Measurements from ENCODE around the gene PHLDB2.

Gene PHLDB2

DNA sequence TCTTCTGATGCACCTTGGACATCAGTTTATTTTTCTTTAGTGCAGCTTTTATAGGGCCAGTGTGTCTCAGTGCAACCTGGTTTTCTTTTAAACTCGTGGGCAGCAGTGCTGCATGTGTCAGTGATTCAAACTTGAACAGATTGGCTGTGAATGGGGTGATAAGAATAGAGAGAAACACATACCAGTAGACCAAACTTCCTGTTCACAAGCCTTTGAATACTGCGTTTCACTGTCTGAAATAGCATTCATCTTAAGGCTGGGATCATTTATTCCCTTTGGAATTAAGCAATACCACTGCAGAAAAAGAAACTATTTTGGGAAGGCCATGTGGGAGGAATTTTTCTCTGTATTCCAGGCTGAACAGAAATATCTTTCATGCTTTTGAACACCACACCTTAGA, 51.7 kb downstream of the PHLDB2 start:
- TF ChIP-seq SP1 (IDR thresholded peaks at IDR 0.05) (no peak), PKNOX1 (IDR thresholded peaks at IDR 0.05) (no peak), CTBP1 (IDR thresholded peaks at IDR 0.05; ENCODE audit: borderline replicate concordance) (no peak), FOXM1 (IDR thresholded peaks at IDR 0.05; ENCODE audit: borderline replicate concordance) (no peak), NFRKB (IDR thresholded peaks at IDR 0.05) (no peak), HDGF (IDR thresholded peaks at IDR 0.05; ENCODE audit: borderline replicate concordance) (no peak)
- CTCF ChIA-PET, result interaction anchor here (0.9 kb wide), 1 partner anchor 193 kb away, joined by 4 read pairs; no protein-coding TSS in a partner anchor
- POLR2A ChIA-PET, result no interaction called here
- no peak for DNase-seq (ENCODE audit: extremely low spot score)

DNA sequence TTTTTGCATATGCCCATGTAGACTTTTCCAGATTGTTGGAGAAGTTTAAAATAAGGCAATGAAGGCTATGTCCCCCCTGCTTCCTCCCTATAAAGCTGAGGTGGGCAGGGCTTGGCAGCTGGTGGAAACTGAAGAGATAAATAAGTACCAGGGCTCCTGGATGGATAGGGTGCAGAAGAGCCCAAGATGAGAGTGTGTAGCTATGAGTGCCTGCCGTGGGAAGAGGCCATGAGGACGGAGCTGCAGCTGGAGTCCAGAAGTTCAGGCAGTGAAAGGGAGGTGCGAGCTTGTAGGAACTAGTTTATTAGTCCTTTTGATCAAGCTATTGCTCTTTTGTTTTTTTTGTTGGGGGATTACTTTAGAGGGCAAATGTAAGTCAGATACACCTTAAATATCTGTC, 52.4 kb downstream of the PHLDB2 start:
- CTCF ChIA-PET, result no interaction called here
- TF ChIP-seq ELF4 (IDR thresholded peaks at IDR 0.05), result no peak
- no peak for TF ChIP-seq SUZ12 (IDR thresholded peaks at IDR 0.05)
- TF ChIP-seq SP1 (IDR thresholded peaks at IDR 0.05), result no peak
- TF ChIP-seq LEF1 (IDR thresholded peaks at IDR 0.05; ENCODE audit: borderline replicate concordance), result no peak
- no peak for TF ChIP-seq L3MBTL2 (conservative IDR thresholded peaks at IDR 0.05)
- TF ChIP-seq FOXM1 (IDR thresholded peaks at IDR 0.05; ENCODE audit: borderline replicate concordance), result no peak
- no peak for TF ChIP-seq TARDBP (IDR thresholded peaks at IDR 0.05)
- TF ChIP-seq PKNOX1 (IDR thresholded peaks at IDR 0.05), result no peak
- no peak for TF ChIP-seq CTBP1 (IDR thresholded peaks at IDR 0.05; ENCODE audit: borderline replicate concordance)
- TF ChIP-seq FOXA1 (IDR thresholded peaks at IDR 0.05), result no peak
- no peak for DNase-seq (ENCODE audit: extremely low spot score)
- POLR2A ChIA-PET, result no interaction called here

DNA sequence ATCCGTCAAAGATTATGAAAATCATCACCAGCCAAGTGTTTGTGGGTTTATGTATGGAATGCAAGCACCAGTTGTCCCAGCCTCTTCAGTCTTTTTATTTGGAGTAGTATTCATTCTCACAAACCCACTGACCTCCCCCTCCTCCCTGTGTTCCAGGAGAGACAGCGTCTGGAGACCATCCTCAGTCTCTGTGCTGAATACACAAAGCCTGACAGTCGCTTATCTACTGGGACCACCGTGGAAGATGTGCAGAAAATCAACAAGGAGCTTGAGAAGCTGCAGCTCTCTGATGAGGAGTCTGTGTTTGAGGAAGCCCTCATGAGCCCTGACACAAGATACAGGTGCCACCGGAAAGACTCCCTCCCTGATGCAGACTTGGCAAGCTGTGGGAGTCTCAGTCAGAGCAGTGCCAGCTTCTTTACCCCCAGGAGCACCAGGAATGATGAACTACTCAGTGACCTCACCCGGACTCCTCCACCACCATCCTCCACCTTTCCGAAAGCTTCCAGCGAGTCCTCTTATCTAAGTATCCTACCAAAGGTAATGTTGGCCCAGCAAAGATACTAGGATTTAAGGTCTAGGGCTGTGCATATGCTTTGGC, 54.2 kb downstream of the PHLDB2 start:
- TF ChIP-seq FOXK2 (IDR thresholded peaks at IDR 0.05) (no peak), FOXM1 (IDR thresholded peaks at IDR 0.05; ENCODE audit: borderline replicate concordance) (no peak), CTBP1 (IDR thresholded peaks at IDR 0.05; ENCODE audit: borderline replicate concordance) (no peak), LEF1 (IDR thresholded peaks at IDR 0.05; ENCODE audit: borderline replicate concordance) (no peak), TARDBP (IDR thresholded peaks at IDR 0.05) (no peak), PKNOX1 (IDR thresholded peaks at IDR 0.05) (no peak)
- DNase-seq (ENCODE audit: extremely low spot score), result no peak
- CTCF ChIA-PET, result interaction anchor here (1.1 kb wide), 1 partner anchor 19 kb away, joined by 4 read pairs; no protein-coding TSS in a partner anchor
- POLR2A ChIA-PET, result no interaction called here

DNA sequence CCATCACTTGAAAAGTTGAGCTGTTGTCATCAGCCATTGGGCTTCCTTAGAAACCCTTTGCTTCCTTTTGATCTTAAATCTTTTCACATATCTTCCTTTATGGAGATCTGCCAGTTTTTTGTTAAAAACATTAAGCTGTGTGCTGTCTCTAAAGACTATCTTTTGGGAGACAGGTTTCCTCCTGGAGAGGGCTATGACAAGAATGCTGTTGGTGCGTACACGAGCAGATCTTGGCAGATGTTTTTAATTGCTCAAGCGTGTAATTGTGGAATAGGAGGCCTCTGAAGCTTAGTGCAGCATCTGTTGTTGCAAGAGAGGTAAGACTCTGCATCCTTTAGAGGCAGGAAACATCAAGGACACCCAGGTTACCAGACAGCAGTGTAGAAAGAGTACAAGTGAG, 56.8 kb downstream of the PHLDB2 start:
- no peak for TF ChIP-seq FOXK2 (IDR thresholded peaks at IDR 0.05)
- TF ChIP-seq BHLHE40 (IDR thresholded peaks at IDR 0.05; ENCODE audit: borderline replicate concordance), result no peak
- no peak for TF ChIP-seq CTBP1 (IDR thresholded peaks at IDR 0.05; ENCODE audit: borderline replicate concordance)
- no peak for TF ChIP-seq FOXA1 (IDR thresholded peaks at IDR 0.05)
- no peak for TF ChIP-seq TARDBP (IDR thresholded peaks at IDR 0.05)
- TF ChIP-seq LEF1 (IDR thresholded peaks at IDR 0.05; ENCODE audit: borderline replicate concordance), result no peak
- no peak for TF ChIP-seq ZNF384 (IDR thresholded peaks at IDR 0.05)
- no peak for TF ChIP-seq NFRKB (IDR thresholded peaks at IDR 0.05)
- no peak for TF ChIP-seq L3MBTL2 (conservative IDR thresholded peaks at IDR 0.05)
- TF ChIP-seq ELF4 (IDR thresholded peaks at IDR 0.05), result no peak
- TF ChIP-seq HDGF (IDR thresholded peaks at IDR 0.05; ENCODE audit: borderline replicate concordance), result no peak
- TF ChIP-seq ARNT (IDR thresholded peaks at IDR 0.05), result no peak
- no peak for TF ChIP-seq SP1 (IDR thresholded peaks at IDR 0.05)
- no peak for TF ChIP-seq FOXM1 (IDR thresholded peaks at IDR 0.05; ENCODE audit: borderline replicate concordance)
- no peak for TF ChIP-seq PKNOX1 (IDR thresholded peaks at IDR 0.05)
- TF ChIP-seq SUZ12 (IDR thresholded peaks at IDR 0.05), result no peak
- no peak for DNase-seq (ENCODE audit: extremely low spot score)
- CTCF ChIA-PET, result no interaction called here
- POLR2A ChIA-PET, result no interaction called here

DNA sequence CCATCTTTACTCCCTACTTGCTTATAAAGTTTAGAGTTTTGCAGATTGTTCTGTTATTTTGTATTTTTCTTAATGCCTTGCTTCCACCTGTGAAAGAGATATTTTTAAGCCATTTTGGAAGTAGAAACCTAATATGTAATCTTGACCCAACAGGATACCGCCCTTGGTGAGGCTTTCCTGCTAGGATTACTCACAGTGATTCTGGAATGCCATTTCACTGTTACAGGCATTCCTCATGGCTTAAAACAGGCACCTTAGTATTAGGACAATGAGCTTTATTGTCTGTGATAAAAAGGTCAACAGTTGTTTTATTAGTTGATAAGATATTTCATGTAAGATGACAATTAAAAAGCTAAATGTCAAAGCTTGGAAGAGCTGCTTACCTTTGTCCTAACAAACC, 58.2 kb downstream of the PHLDB2 start:
- ChIA-PET POLR2A (no interaction called here), CTCF (no interaction called here)
- DNase-seq (ENCODE audit: extremely low spot score), result no peak
- TF ChIP-seq SP1 (IDR thresholded peaks at IDR 0.05), result no peak
- TF ChIP-seq FOXA1 (IDR thresholded peaks at IDR 0.05), result no peak
- TF ChIP-seq TARDBP (IDR thresholded peaks at IDR 0.05), result no peak
- no peak for TF ChIP-seq PKNOX1 (IDR thresholded peaks at IDR 0.05)
- no peak for TF ChIP-seq ZNF384 (IDR thresholded peaks at IDR 0.05)
- TF ChIP-seq BHLHE40 (IDR thresholded peaks at IDR 0.05; ENCODE audit: borderline replicate concordance), result no peak
- TF ChIP-seq SUZ12 (IDR thresholded peaks at IDR 0.05), result no peak
- TF ChIP-seq L3MBTL2 (conservative IDR thresholded peaks at IDR 0.05), result no peak
- TF ChIP-seq HDGF (IDR thresholded peaks at IDR 0.05; ENCODE audit: borderline replicate concordance), result no peak
- no peak for TF ChIP-seq CTBP1 (IDR thresholded peaks at IDR 0.05; ENCODE audit: borderline replicate concordance)
- TF ChIP-seq ELF4 (IDR thresholded peaks at IDR 0.05), result no peak
- no peak for TF ChIP-seq FOXK2 (IDR thresholded peaks at IDR 0.05)
- no peak for TF ChIP-seq FOXM1 (IDR thresholded peaks at IDR 0.05; ENCODE audit: borderline replicate concordance)
- no peak for TF ChIP-seq ARNT (IDR thresholded peaks at IDR 0.05)
- TF ChIP-seq LEF1 (IDR thresholded peaks at IDR 0.05; ENCODE audit: borderline replicate concordance), result no peak
- TF ChIP-seq NFRKB (IDR thresholded peaks at IDR 0.05), result no peak

All from HEK293T (cell line).